Choroid plexus epithelial cell (primary cell): Measurements from ENCODE around the gene WASF3.

Source experiments
- DNase-seq: peaks from one replicate; pipeline ENCODE4 v3.0.0-alpha.2; 2010; ENCODE audit warnings: low read depth
- H3K4me3 ChIP-seq: 2 replicates; pipeline ENCODE4 v1.5.1; 2011; ENCODE audit warnings: low read depth, mild to moderate bottlenecking, control low read depth, low read length, moderate library complexity
- CTCF ChIP-seq: conservative IDR thresholded peaks from 2 replicates; pipeline ENCODE4 v1.5.1; 2011; ENCODE audit warnings: low read depth, mild to moderate bottlenecking, control low read depth, inconsistent platforms, low read length, moderate library complexity

WASF3 gene

DNA sequence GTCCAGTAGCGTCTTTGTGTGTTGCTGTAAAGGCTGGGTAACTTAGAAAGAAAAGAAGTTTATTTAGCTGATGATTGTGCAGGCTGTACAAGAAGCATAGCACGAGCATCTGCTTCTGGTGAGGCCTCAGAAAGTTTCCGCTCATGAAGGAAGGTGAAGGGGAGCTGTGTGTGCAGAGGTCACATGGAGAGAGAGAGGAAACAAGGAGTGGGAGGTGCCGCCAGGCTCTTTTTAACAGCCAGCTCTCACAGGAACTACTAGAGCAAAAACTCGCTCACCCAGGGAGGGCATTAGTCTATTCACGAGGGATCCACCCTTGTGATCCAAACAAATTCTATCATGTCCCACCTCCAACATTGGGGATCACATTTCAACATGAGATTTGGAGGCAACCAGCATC is 103.3 kb downstream of the WASF3 start:
- DNase-seq: no peak
- no peak for TF ChIP-seq CTCF
- no peak overlapping the region for H3K4me3 ChIP-seq

- no peak for TF ChIP-seq CTCF
- no peak overlapping the region for H3K4me3 ChIP-seq
- DNase-seq: no peak
Measured at GRCh38 chr13:26663791-26664190, 106.3 kb downstream of the WASF3 start.

DNA sequence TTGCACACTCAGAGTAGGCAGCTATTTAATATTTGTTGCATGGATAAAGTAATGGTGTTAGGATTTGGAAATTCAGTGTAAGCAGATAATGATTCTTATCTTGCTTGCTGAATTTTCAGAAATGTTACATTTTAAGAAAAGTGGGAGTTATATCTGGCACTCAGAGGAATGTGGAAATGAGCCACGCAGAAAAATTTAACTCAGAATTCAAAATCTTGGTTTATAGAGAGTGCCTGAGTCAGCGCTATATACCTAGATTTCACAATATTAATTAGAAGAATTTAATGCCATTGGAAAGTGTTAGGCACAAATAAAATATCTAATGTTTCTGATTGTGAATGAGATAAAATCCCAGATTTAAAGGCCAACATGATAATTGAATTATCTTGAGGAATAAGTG is 106.8 kb downstream of the WASF3 start:
- no peak overlapping the region for H3K4me3 ChIP-seq
- no peak for DNase-seq
- TF ChIP-seq CTCF: no peak

DNA sequence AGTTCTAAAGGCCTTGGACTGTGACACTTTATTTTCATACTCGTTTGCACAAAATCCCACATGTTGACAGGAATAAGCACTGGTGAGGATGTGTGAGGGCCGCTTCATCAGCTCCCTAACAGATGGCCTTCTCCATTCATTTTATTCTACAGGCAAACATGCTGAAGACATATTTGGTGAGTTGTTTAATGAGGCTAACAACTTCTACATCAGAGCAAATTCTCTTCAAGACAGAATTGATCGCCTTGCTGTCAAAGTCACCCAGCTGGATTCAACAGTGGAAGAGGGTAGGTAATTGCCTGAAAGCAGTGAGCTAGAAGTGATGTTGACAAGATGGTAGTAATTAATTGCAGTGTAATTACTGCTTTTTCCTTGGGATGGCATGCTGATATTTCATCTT is 107.4 kb downstream of the WASF3 start:
- no peak for TF ChIP-seq CTCF
- H3K4me3 ChIP-seq: no peak overlapping the region
- no peak for DNase-seq

DNA sequence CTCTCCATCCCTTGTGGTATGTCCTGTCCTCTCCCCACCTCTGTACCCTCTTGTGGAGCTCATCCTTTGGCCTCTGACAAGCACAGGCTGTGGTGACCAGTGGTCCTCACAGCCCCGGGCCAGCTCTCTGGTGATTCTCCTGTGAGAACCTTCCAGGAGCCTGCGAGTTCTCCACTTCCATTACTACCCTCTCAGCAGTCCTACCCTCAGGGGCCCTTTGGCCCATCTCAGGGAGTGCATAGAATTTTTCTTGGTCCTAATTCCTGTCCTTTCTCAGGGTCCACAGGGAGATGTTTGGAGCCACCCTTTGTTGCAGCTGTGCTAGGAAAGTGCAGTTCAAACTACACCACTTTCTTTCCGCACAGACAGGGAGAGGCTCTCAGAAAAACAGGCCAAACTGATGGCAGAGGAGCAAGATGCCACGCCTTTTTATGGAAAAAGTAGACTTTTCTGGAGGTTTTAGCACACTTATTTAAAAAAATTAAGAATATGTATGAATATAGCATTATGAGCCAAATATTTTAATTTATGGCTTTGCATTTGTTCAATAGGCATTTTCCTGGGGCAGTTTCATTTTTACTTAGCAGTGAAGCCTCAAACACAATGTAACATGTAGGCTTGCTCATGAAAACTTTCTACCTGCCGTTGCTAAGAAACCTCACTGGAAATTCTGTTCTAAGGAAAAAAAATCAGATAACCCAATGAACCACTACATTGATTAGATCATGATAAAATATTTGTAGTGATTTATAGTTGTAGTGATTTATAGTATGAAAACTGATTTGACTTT is 111.1 kb downstream of the WASF3 start:
- no peak overlapping the region for H3K4me3 ChIP-seq
- DNase-seq: no peak
- TF ChIP-seq CTCF: no peak

DNA sequence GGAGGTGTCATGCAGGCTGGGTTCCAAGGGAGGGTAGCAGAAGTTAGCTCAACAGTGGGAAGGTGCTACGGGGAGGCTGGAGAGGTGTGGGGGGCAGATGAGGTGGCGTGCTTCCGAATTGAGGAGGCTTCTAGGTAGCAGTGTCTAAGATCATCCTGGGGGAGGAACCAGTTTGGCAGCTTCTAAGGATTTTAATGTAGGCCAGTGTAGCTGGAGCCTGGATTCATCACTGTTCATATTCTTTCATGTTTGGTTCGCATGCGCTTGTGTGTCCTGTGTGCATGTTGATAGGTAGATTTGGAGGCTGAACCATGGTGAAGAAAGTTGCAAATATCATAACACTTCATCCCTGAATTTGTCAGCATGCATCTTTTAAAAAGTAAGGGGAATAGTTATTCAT is 116.4 kb downstream of the WASF3 start:
- no peak overlapping the region for H3K4me3 ChIP-seq
- no peak for DNase-seq
- TF ChIP-seq CTCF: no peak

- TF ChIP-seq CTCF: no peak
- DNase-seq: no peak
- no peak overlapping the region for H3K4me3 ChIP-seq
Measured at GRCh38 chr13:26677156-26677555, 119.7 kb downstream of the WASF3 start.
